ENCODE data around the gene ARHGAP1.

DNA sequence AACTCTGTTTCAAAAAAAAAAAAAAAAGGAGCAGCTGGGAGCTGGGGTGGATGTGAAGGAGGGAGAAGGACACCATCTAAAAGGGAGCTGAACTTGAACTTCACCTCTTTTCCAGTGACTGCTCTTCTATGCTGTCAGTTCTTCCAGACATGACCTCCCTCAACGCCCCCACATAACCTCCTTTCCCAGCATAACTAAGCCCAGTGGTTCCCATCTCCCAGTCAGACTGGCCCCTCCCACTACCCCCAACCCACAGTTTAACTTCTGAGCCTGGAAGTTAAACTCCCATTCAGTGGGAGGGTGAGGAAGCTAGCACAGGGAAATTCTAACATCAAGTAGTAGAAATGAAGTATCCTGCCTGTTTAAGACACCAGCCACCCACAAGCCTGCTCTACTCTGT is 1.8 kb downstream of the ARHGAP1 start:
- TF ChIP-seq, protein P1, sequence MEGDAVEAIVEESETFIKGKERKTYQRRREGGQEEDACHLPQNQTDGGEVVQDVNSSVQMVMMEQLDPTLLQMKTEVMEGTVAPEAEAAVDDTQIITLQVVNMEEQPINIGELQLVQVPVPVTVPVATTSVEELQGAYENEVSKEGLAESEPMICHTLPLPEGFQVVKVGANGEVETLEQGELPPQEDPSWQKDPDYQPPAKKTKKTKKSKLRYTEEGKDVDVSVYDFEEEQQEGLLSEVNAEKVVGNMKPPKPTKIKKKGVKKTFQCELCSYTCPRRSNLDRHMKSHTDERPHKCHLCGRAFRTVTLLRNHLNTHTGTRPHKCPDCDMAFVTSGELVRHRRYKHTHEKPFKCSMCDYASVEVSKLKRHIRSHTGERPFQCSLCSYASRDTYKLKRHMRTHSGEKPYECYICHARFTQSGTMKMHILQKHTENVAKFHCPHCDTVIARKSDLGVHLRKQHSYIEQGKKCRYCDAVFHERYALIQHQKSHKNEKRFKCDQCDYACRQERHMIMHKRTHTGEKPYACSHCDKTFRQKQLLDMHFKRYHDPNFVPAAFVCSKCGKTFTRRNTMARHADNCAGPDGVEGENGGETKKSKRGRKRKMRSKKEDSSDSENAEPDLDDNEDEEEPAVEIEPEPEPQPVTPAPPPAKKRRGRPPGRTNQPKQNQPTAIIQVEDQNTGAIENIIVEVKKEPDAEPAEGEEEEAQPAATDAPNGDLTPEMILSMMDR (conservative IDR thresholded peaks at IDR 0.05; ENCODE audit: low read length) = no peak
- TF ChIP-seq EZH2phosphoT487 (IDR thresholded peaks at IDR 0.05; ENCODE audit: borderline replicate concordance, low read depth, low read length) = no peak
